Activated T-helper 1 cell treated with anti-CD3 and anti-CD28 coated beads, Interleukin-2, amount 50 U/mL, for 16 hours (primary cell): Measurements from ENCODE around the gene ITIH1.

Source experiments
- DNase-seq, 2 donors: peaks; one replicate each; pipeline ENCODE4 v3.0.0-alpha.2; 2020; ENCODE audit warnings: low read depth in 1 of 2, low spot score in 1 of 2

Gene ITIH1

GRCh38 chr3:52790337-52790736, 12.9 kb downstream of the ITIH1 start:
- no peak for DNase-seq

GRCh38 chr3:52790741-52791140, 13.3 kb downstream of the ITIH1 start:
- no peak for DNase-seq

- DNase-seq: no peak
Measured at GRCh38 chr3:52791366-52791765, 14.0 kb downstream of the ITIH1 start.

- DNase-seq: no peak
Measured at GRCh38 chr3:52791928-52792327, 14.5 kb downstream of the ITIH1 start.

GRCh38 chr3:52792413-52792812, 15.0 kb downstream of the ITIH1 start:
- DNase-seq: no peak

- DNase-seq: no peak
Measured at GRCh38 chr3:52792961-52793695, 15.7 kb downstream of the ITIH1 start.

- no peak for DNase-seq
Measured at GRCh38 chr3:52793702-52794611, 16.6 kb downstream of the ITIH1 start.

GRCh38 chr3:52794612-52795099, 17.3 kb downstream of the ITIH1 start, which contains the start of gene ITIH3:
ITIH3 (plus strand) TSS chr3:52794796; CDS start chr3:52794804, 8 bp downstream.
- no peak for DNase-seq

GRCh38 chr3:52795298-52795900, 18.0 kb downstream of the ITIH1 start:
- DNase-seq: no peak

- no peak for DNase-seq
Measured at GRCh38 chr3:52796411-52796810, 19.0 kb downstream of the ITIH1 start.

- no peak for DNase-seq
Measured at GRCh38 chr3:52798376-52798977, 21.1 kb downstream of the ITIH1 start.

GRCh38 chr3:52798978-52799476, 21.6 kb downstream of the ITIH1 start:
- DNase-seq: no peak

GRCh38 chr3:52800079-52800478, 22.7 kb downstream of the ITIH1 start:
- DNase-seq: no peak

- no peak for DNase-seq
Measured at GRCh38 chr3:52801839-52802238, 24.4 kb downstream of the ITIH1 start.

- no peak for DNase-seq
Measured at GRCh38 chr3:52805270-52806039, 28.1 kb downstream of the ITIH1 start.

GRCh38 chr3:52809149-52809548, 31.8 kb downstream of the ITIH1 start:
- DNase-seq: no peak

- DNase-seq: no peak
Measured at GRCh38 chr3:52809662-52810377, 32.4 kb downstream of the ITIH1 start.

- DNase-seq: no peak
Measured at GRCh38 chr3:52810923-52811322, 33.5 kb downstream of the ITIH1 start.

GRCh38 chr3:52811452-52812011, 34.1 kb downstream of the ITIH1 start:
- DNase-seq: no peak
